A549 (cell line): ENCODE measurements around the gene IPO9.

Experiments
- CHD4 ChIP-seq: fragments of 200-600 bp; sonication (generic); IDR thresholded peaks from 2 replicates; pipeline ENCODE4 v1.6.1; 2016; ENCODE audit warnings: antibody characterized with exemption, mild to moderate bottlenecking, borderline replicate concordance
- EHMT2 ChIP-seq: fragments of 200-600 bp; sonication (generic); IDR thresholded peaks from 2 replicates; pipeline ENCODE4 v1.6.1; 2016; ENCODE audit warnings: antibody characterized with exemption, low read depth, mild to moderate bottlenecking, moderate library complexity
- ESRRA ChIP-seq: fragments of 150-350 bp; IDR thresholded peaks from 2 replicates; pipeline ENCODE4 v1.6.1; 2014; ENCODE audit warnings: mild to moderate bottlenecking, low read length, borderline replicate concordance
- HDAC2 ChIP-seq: fragments of 200-600 bp; sonication (generic); IDR thresholded peaks from 2 replicates; pipeline ENCODE4 v1.6.1; 2016
- RARB ChIP-seq: fragments of 250-450 bp; sonication (Bioruptor Pico); IDR thresholded peaks from 2 replicates; pipeline ENCODE4 v1.8.0; 2021; ENCODE audit warnings: mild to moderate bottlenecking, moderate library complexity
- TF ChIP-seq, protein P1 (sequence below): fragments of 450-650 bp; IDR thresholded peaks from 2 replicates; pipeline ENCODE4 v1.6.1; 2014; ENCODE audit warnings: antibody characterized with exemption

GRCh38 chr1:201895120-201895665 is 66.2 kb downstream of the IPO9 start:
- TF ChIP-seq EHMT2: no peak
- no peak for TF ChIP-seq HDAC2
- TF ChIP-seq, protein P1, sequence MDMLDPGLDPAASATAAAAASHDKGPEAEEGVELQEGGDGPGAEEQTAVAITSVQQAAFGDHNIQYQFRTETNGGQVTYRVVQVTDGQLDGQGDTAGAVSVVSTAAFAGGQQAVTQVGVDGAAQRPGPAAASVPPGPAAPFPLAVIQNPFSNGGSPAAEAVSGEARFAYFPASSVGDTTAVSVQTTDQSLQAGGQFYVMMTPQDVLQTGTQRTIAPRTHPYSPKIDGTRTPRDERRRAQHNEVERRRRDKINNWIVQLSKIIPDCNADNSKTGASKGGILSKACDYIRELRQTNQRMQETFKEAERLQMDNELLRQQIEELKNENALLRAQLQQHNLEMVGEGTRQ: no peak
- TF ChIP-seq CHD4: no peak
- no peak for TF ChIP-seq RARB
- TF ChIP-seq ESRRA: no peak
